A549 treated with Mapracorat at 1 μM for 4 hours (cell line): ENCODE data around the gene DCLK3. TPM values are rescaled to one million over a fixed set of nuclear protein-coding genes. Genes with fewer than 3 reads are reported as not detected.

Source experiments
- total RNA-seq: library from RNA; stranded (reverse); fragments of 200-300 nt; extraction: Qiagen RNA extraction; gene quantifications from 5 replicates; pipeline ENCODE4 v1.2.3, GENCODE V29; 2022

DCLK3 gene
- total RNA-seq: not detected in 5 replicates

DNA sequence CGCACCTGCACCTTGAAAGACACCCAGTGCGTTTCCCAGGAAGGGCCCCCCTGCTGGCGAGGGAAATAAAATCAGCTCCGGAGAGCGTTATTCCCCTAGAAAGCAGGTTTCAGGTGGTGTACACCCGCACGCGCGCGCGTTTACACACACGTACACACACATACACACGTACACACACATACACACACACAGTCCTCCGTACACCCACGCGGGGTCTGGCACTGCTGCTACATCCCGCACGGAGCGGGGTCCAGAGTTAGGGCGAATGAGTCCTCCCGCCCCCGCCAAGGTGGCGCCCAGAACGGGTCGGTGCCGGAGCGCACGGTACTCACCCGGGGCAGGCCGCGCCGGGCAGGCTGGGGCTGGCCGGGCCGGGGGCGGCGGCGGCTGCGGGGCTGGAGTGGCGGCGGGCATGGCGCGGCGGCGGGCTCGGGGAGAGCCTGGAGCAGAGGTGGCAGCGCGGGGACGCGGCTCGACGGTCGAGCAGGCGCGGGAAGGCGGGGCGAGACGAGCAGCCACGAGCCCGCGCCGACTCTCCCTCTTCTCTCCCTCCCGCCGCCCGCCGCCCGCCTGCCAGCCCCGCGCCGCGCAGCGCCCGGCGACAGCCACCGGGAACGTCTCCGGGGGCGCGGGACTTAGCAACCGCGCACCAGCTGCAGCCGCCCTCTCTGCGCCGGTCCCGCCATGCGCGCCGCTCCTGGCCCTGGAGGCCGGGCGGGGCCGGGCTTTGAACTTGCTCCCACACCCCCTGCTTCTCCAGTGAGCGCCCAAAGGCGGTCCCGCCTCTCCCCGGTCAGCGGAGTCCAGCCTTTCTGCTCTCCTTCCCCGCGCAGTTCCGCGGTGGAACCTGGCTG lies at the start of gene DCLK3:
TSS of gene DCLK3 (minus strand) at position 704 of the 854 bp plus-strand sequence. CDS start at position 414, 290 bp downstream.

Other genes with a start within 250 kb of the DCLK3 start
- gene TRANK1, start 180.5 kb upstream of the DCLK3 start, total RNA-seq: 1.1 to 1.7 TPM (median 1.2 TPM) in 5 replicates
- gene EPM2AIP1, start 228.6 kb upstream of the DCLK3 start, total RNA-seq: 4.6 to 6.3 TPM (median 5.3 TPM) in 5 replicates
- gene MLH1, start 229.0 kb upstream of the DCLK3 start, total RNA-seq: 29.5 to 38.6 TPM (median 31.8 TPM) in 5 replicates